ENCODE data around the gene GFOD1. TPM values are rescaled to one million over a fixed set of nuclear protein-coding genes. Genes with fewer than 3 reads are reported as not detected.
"Not testable (repeated sequence)": the region's sequence is repeated elsewhere in the genome, so short reads cannot be mapped to it uniquely, and the experiment has no call there.

Gene GFOD1
- total RNA-seq, 1 donor from 2014 or later: 22.8 TPM

DNA sequence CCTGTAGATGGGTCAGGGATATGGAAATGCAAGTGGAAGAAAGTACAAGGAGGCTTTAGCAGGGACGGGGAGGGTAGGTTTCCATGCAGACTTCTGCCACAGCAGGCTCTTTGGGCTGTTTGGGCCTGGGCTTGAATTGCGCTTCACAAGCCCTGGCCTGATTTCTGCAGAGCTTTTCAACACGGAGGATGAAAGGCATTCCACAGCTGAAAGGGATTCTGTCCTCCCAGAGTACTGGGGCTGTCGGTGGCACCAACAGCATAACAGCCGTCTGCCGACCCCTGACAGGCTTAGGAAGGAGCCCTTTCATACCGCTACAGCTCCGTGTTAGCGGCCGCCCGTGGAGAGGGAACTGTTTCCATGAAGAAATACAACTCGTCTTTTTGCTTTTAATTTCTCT, 136.1 kb downstream of the GFOD1 start:
- ATAC-seq: no peak

DNA sequence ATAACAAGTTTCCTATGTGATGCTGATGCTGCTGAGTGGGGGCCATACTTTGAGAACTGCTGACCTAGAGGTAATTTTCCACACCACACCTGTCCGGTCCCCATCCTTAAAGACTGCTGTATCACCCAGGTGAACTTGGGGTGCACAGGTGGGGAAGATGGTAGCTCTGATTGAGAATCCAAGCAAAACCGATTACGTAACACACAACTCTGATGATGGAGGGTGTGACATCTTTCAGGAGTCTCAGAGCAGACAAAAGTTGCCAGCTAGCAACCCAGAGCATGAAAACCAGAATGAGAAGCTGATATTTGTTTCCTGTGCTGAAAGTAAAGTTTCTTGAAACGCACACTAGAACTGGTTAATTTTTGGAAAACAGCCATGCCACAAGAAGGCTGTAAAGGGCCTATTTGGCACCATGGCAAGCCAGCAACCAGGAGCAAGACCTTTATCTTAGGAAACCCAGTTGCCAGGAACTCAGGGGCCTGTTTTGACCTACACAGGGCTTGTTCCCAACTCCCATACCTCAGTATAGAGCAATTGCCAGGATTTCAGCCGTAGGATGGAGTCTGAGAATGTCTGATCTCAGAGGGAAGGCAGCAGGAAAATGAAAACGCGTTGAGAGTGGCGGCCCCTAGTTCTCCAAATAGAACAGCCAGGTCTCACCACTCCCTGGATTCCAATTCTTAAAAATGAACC, 137.4 kb downstream of the GFOD1 start:
- ATAC-seq: no peak

DNA sequence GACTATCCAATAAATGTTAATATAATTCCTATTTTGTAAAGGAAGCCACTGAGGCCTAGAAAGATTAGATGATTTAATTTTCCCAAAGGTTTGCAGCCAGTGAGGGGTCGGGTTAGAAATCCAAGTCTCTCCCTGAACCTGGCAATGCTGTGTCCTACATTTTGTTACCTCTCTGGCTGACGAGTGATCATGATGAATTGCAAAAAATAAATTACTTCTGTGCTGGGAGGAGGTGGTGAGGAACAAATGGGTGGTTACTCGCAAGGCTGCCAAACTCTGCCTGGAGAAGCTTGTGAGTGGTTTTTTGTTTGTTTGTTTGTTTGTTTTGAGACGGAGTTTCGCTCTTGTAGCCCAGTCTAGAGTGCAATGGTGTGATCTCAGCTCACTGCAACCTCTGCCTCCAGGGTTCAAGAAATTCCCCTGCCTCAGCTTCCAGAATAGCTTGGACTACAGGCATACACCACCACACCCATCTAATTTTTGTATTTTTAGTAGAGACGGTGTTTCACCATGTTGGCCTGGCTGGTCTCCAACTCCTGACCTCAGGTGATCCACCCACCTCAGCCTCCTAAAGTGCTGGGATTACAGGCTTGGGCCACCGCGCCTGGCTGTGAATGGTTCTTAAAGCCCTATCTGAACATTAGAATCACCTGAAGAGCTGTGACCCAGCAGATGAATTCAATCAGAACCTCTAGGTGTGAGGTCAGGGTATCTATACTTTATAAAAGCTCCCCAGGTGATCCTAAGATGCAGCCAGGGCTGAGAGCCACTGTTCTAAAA, 138.9 kb downstream of the GFOD1 start:
- no peak for ATAC-seq

DNA sequence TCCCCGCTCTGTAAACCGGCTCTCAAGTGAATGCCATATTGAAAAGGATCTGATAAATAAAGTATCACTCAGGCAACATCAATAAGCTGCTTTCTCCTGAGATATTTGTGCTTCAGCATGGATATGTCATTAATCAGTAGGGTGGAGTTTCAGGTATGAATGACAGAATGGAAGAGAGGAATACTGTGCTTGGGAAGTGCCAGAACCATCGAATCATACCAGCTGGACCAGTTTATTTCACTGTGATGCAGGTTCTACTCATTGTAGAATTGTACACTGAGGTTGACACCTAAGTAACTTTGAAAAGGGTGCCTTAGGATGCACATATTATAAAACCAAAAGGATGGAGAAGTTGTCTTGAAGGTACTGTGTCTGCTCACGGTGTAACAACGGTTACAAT, 141.2 kb downstream of the GFOD1 start:
- peak; percentile 69 for ATAC-seq

DNA sequence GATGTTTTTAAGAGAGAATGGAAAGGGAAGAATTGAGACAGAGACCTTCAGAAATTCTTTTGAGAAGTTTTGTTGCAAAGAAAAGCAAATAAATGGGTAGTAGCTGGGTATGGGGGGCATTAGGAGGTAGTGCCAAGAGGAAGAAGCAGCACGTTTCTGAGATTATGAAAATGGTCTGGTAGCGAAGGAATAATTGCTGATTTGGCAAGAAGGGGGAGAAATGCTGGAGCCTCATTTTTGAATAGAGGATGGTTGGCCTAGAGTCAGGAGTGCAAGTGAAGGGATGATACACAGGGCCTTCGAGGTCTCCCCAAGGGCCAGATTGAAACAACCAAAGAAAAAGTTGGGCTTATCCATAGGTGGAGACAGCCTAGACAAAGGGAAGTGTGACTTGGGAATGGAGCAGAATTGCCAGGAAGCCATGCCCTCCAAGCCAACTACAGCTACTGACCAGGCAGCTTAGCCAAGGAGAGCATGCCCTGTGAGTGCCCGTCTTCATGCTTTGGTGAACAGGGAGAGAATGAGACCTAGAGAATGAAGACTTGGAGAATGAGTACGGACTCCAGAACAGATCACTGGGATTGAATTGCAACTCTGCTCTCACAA, 144.9 kb downstream of the GFOD1 start:
- no peak for ATAC-seq

DNA sequence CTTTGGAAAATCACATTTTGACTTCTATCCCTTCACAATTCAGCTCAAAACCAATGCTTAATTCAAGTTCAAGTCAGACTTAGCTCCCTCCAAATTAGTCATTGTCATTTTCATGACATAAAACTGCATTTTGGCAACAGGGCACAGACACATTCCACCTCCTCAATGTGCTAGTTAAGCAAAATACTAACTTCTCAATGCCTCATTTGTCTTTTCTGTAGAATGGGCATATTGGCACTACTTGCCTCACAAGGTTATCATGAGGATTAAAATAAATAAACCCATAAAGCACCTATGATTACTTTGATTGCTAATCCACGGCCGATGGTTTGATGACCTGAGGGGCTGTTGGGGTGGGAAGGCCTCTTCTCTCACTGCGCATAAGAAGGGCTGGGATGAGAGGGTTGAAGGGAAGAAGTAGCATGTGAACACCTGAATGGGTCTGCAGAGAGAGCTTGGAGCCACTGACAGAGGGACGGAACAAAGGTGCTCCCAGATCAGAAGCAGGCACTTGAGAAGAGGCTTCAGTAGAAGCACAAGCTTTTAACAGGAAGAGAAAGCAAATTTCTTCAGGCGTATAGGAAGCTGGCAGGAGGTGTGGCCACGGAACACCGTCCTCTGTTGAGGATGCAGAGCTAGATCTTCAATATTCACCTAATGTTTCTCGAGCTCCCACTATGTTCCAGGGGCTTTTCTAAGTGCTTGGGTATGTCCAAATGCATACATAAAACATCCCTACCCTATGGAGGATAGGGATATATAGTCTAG, 147.4 kb downstream of the GFOD1 start:
- no peak for ATAC-seq

DNA sequence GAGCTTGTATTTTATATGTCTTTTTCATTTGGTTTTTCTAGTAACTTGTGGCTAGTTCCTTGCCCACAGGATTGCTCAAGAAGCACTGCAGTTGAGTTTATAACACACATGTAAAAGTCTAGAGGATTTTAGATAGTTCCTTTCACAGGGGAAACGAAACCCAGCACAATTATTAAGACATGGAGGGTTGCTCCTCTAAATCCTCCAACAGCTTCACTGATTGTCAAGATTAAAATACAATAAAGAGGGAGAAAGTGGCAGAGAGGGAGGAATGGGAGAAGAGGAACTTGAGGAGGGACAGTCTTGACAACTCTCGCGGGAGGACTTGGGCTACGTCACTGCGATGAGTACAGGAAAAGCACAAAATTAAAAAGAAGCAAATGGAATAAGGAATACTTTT, 149.4 kb downstream of the GFOD1 start:
- no peak for ATAC-seq

DNA sequence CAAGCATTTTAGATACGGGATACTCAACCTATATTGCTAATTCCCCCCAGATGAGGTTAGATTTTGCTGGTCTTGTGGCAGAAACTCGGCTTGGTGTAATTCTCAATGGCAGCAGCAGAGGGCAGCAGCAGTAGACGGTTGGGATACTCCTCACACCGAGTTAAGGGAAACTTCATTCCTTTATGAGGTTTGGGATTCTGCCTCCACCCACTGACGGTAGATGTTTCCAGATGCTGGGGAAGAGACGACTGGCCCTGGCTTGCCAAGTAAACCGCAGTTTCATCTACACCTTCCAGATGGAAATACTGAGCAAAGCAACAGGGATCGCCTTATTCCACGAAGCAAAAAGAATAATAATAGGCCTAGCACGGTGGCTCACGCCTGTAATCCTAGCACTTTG, 150.8 kb downstream of the GFOD1 start:
- ATAC-seq: peak; percentile 90

DNA sequence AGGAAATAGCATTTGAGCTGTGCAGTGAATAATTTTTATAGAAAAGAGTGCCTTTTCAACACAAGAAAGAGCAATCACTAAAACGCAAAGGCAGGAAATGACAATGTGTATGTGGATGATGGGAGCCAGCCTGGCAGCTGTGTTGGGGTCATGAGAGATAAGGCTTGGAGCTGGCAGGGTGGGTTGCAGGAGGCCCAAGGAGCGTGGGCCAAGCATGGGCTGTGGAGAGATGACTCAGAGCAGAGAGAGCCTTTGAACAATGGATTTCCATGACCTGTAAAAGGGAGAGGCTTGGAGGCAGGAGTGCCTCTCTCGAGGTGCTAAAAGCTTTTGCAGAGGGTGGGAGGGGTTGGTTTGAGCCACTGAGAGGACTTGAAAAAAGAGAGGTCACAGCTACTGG, 152.4 kb downstream of the GFOD1 start:
- peak; percentile 30 for ATAC-seq

DNA sequence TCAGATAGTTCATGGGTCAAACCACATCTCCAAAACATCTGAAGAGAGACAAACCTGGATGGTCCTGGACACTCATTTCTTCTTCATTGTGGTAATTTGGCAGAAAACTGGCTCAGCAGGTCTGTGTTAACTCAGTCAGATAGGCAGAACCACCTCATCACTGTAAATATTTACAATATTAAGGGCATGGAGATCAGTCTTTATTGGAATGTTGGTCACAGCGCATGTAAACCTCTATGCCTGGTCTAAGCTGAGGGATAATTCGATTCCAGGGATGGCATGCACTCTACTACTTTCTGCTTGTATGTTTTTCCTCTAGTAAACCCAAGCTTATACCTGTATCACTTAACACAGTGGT, 155.1 kb downstream of the GFOD1 start:
- ATAC-seq: no peak

DNA sequence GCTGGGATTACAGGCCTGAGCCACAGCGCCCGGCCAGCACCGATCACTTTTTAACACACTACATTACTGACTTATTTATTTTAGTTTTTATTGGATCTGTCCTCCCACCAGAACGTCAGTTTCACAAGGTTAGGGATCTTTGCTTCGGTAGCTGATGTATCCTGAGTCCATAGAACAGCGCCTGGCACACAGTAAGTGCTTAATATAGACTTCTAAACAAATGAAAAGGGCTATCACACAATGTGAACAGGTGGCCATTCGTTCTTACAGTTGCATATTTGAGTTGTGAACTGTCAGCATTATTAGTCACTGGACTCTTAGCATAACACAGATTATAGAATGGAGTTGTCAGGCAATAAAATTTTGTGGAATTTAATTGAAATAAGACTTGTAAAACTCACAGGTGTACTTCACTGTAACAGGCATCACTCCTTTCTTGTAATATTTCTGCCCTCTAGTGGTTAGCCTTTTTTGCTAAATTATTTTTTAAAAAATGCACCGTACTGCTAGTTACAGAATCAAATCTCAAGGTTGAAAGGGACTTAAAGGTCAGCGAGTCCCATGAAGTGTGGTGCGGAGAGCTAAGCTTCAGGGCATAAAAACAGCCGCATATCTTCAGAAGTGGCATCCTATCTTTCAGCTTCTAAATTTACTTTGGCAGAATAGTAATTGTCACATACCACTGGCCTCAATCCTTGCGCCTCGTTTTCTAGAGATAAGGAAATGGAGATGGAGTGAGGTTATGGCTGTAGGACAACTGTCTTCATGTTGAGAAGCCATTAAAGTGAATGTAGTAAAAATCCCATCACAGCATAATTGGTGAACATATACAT, 155.7 kb downstream of the GFOD1 start:
- no peak for ATAC-seq

DNA sequence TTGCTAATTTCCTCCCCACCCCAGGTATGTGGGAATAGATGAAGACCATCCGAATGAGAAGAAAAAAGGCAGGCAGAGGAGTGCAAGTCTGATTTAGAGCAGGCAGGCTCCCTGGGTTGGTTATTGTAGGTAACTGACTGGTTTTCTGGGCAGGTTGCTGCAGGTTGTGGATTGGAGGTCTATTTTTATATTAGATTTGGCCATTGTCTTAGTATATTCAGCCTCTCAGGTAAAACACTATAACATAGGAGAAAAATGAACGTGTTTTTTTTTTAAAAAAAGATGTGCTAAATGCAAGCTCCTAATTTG, 158.6 kb downstream of the GFOD1 start:
- peak; percentile 25 for ATAC-seq

DNA sequence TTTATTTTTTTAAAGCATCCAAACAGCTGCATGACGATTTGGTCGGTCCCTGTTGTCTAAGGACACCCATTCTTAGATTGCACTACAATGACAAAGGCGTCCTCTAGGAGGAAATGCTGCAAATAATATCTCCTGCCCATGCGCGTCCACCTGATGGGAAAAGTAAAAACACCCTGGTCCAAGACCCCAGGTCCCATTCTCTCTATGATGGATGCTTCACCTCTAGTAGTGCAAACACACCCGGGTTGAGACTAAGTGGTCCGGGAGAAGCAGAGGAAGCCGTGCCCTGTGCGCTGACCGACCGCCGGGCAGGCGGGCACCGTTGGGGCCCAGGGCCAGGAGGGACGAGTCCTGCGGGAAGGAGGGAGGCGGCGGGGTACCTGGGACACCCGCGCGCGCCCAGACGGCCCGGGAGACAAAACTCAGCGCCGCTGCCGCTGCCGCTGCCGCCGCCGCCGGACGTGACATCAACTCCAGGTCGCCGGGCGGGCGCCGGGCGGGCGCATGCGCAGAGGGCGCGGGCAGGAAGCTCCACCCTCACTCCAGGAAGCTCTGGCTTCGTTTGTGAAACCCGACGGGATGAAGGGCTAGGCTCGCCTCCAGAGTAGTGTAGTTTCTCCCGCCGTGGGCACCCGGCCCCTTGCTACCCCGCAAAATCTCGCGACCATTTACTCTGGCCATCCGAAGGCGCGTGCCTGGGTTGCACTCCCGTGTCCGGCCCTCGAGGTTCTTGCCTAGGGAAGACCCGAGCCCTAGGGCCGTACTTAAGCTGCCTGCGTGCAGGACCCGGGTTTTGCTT, 159.1 kb downstream of the GFOD1 start, which contains the start of gene TBC1D7:
TBC1D7 (minus strand) TSS at position 462 of the 799 bp plus-strand sequence. CDS start 1,639 bp downstream, outside the sequence.
- ATAC-seq: peak; percentile 97

DNA sequence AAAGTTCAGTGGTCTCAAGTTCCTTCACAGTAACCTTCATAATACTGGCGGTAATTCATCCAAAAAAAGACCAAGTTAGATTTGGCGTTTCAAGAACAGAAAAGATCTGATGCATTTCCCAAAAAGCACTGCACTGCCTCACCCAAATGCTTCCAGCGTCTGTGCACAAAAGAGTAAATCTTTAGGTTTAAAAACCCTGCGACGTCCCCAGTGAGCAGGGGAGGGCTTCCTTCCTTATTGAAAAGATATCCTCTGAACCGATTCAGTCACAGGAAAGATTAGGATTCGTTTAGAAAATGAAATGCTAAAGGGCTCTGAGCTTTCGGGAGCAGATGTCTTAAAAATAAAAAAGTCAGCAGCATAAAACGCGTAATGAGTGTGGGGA, 159.7 kb downstream of the GFOD1 start:
- no peak for ATAC-seq

DNA sequence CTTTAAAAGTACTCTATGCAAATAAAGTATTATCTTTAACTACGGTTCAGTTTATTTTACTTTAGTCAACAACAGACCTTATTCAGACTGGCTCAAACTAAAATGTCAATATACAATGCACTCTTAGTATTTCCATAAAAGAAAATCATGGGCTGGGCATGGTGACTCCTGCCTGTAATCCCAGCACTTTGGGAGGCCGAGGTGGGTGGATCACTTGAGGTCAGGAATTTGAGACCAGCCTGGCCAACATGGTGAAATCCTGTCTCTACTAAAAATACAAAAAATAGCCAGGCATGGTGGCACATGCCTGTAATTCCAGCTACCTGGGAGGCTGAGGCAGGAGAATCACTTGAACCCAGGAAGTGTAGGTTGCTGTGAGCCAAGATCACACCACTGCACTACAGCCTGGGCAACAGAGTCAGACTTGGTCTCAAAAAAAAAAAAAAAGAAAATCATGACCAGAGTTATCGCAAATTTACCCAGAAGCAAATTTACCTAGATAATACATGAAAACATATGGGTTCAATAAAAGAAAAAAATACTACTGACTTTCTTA, 161.3 kb downstream of the GFOD1 start:
- ATAC-seq: not testable (repeated sequence)

DNA sequence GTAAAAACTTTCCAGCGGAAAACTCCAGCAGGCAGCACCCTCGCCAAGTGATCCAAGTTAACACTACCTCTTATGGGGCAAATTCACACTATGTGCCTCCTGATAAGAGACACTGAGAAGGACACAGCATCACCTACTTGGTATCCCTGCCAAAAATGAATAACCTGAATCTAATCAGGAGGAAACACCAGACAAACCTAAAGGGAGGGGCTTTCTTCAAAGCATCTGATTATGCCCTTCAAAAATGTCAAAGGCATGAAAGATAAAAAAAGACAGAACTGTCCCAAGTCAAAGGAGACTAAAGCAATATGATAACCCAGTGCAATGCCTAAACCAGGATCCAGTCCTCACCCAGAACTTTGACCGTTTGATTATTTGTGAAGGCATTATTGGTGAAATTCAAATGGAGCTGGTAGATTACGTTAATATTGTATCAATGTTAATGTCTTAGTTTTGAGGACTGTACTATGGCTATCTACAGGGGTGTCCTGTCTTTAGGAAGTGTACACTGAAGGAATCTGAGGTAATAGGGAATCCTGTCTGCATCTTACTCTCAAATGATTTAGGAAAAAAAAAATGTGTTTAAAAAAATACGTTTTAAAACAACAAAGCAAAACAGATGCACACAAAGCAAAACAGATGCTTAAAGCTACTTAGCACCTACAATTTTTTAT, 167.4 kb downstream of the GFOD1 start:
- no peak for ATAC-seq

DNA sequence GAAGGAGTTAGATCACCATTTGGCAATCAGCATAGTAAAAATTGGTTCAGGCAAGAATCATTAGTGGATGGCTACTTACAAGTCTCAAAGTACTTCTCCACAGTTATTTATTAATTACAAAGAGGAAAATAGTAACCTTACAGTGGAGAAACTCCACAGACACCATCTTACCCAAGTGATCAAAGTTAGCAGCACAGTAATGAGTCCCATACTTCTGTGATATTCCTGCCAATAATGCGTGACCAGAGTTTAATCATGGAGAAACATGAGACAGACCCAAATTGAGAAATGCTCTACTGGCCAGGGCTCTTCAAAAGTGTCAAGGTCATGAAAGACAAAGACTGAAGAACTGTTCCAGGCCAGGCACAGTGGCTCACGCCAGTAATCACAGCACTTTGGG, 168.6 kb downstream of the GFOD1 start:
- ATAC-seq: no peak

DNA sequence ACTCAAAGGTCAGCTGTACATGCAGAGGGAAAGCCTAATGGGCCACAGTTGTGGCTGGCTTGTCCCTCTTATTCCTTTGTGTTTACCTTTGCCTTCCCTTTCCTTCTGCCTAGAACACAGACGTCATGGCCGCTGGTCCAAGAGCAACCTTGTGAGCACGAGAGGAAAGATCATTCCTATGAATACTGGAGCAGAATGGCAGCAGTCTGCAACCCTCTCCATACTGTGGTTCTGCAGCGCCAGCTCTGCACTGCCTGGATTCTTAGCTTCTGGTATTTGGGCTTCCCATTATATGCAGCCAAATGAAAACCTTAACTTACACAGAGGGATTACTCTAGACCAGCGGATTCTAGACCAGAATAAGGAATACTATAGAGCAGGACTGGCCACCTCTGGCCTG, 171.5 kb downstream of the GFOD1 start:
- no peak for ATAC-seq

DNA sequence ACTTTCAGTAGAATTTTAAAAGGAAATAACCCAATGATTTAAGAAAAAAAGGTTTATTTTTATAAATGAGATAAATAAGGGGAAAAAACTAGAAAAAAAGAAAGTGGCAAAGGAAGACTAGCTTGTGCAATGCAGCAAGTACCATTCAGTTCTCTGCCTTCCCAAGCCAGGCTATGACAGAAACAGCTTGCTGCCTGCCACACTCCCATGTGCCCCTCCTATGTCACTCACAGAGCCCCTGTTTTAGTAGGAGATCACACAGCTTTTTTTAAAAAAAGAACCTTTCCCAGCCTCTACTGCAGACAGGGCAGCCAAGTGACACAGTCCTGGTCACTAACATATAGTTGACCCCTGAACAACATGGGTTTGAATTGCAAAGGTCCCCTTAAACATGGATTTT, 172.6 kb downstream of the GFOD1 start:
- ATAC-seq: no peak

DNA sequence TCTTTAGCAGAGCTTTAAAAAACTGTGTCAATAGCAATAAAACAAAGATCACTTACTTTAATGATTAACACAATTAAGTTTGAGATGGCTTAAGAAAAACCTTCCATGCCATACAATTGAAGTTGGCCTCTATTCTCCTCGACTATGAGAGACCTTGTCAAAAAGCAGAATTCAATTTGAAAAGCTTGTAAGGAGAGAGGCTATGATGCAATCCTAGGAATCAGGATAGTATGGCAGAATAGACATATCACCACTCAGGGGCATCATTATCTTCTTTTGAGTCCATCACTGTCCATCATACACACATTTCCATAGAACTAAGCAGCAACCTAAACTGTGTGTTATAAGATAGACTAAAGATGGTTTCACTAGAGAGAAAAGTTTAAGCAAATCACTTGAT, 176.2 kb downstream of the GFOD1 start:
- no peak for ATAC-seq

DNA sequence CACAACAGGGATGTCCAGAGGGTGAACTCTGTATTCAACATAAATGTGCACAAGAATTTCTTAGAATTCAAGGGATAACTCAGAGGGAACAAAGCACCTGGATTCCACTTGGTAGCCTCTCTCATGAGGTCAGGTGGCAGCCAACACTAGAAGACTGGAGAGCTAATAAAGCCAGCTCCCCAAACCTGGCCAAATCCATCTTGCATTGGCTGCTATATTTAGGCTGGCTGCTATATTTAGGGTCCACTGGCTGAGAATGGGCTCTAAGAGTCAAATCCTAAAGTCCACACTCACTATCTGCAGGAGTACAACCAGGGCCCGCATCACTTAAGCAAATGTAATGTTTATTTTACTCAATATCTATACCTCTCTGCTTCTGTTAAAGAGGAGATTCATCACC, 179.1 kb downstream of the GFOD1 start:
- ATAC-seq: no peak
